SK-N-MC (cell line): ENCODE data around the gene PROSER3.

Source experiments
- EZH2 ChIP-seq: fragments of 200-600 bp; sonication (generic); IDR thresholded peaks from one replicate; pipeline ENCODE4 v1.6.1; 2017; ENCODE audit warnings: antibody characterized with exemption
- POLR2AphosphoS5 ChIP-seq: IDR thresholded peaks from 2 replicates; pipeline ENCODE4 v1.6.1; 2012; ENCODE audit warnings: mild to moderate bottlenecking, low read depth, low read length, borderline replicate concordance

DNA sequence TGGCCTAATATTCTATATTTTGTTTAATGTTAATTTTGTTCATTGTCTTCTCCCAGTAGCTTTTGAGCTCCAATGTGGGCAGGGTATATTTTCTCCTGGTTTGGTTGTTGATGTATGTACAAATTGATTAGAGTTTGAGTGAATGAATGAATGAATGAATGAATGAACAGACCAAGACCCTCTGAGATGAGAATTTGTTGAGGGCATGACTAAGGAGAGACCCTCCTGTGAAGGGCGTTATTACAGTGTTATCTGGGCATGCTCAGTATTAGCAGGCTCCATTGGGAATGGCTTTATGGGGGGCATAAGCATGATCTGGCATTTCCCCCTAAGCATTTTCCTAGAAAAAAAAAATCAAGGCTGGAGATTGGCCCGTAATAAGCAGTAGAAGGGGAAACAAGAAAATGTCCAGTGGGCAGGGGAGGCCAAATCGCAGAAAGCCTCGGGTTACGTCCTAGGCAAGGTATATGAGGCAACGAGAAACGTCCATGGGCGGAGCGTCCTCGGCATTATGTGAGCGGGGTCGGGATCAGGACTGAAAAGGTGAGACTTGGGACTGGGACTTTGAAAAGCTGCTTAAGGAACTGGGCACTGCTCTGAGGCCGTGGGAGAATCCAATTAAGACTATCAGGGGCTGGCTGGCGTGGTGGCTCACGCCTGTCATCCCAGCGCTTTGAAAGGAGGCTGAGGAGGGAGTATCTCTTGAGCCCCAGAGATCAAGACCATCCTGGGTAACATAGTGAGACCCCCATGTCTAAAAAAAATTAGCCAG is 16.5 kb downstream of the PROSER3 start:
- no peak for TF ChIP-seq EZH2
- TF ChIP-seq POLR2AphosphoS5 = no peak
